GM18858 (cell line): ENCODE results near the gene TMEM132E.

ENCODE experiments used
- ATAC-seq: cut with Tn5 transposase; IDR thresholded peaks from one replicate; pipeline ENCODE4 v1.9.1; 2021; ENCODE audit not compliant: unreplicated experiment

The TMEM132E gene

GRCh38 chr17:34658811-34659560 lies 79.6 kb downstream of the TMEM132E start:
- ATAC-seq = no peak

GRCh38 chr17:34663714-34664113 lies 84.3 kb downstream of the TMEM132E start:
- no peak for ATAC-seq

- ATAC-seq = no peak
Measured at GRCh38 chr17:34665150-34665806, 85.9 kb downstream of the TMEM132E start.

GRCh38 chr17:34665819-34666763 lies 86.7 kb downstream of the TMEM132E start:
- no peak for ATAC-seq

GRCh38 chr17:34667656-34668055 lies 88.3 kb downstream of the TMEM132E start:
- ATAC-seq = no peak

- ATAC-seq = no peak
Measured at GRCh38 chr17:34668206-34668605, 88.8 kb downstream of the TMEM132E start.

- ATAC-seq = no peak
Measured at GRCh38 chr17:34669511-34669910, 90.1 kb downstream of the TMEM132E start.

GRCh38 chr17:34670618-34671017 lies 91.2 kb downstream of the TMEM132E start:
- ATAC-seq = no peak

GRCh38 chr17:34671191-34671590 lies 91.8 kb downstream of the TMEM132E start:
- ATAC-seq = no peak

GRCh38 chr17:34672176-34672785 lies 92.9 kb downstream of the TMEM132E start:
- ATAC-seq = no peak

GRCh38 chr17:34673516-34673915 lies 94.1 kb downstream of the TMEM132E start:
- ATAC-seq = no peak

GRCh38 chr17:34673995-34674890 lies 94.9 kb downstream of the TMEM132E start:
- no peak for ATAC-seq

- ATAC-seq = no peak
Measured at GRCh38 chr17:34675143-34675542, 95.8 kb downstream of the TMEM132E start.

GRCh38 chr17:34675605-34676004 lies 96.2 kb downstream of the TMEM132E start:
- ATAC-seq = no peak

GRCh38 chr17:34680151-34680550 lies 100.8 kb downstream of the TMEM132E start:
- ATAC-seq = no peak

GRCh38 chr17:34682305-34682704 lies 102.9 kb downstream of the TMEM132E start:
- ATAC-seq = no peak

GRCh38 chr17:34683390-34683789 lies 104.0 kb downstream of the TMEM132E start:
- no peak for ATAC-seq
